GM12874 (cell line): ENCODE results near the gene NONO.

Experiments used
- CTCF ChIP-seq: IDR thresholded peaks from 2 replicates; pipeline ENCODE4 v1.5.1; 2011; ENCODE audit warnings: low read depth, mild to moderate bottlenecking, control low read depth, low read length, moderate library complexity; ENCODE audit not compliant: insufficient read depth

NONO gene

GRCh38 chrX:71283403-71284143 is at the start of gene NONO:
NONO (plus strand) TSS chrX:71283635; CDS start chrX:71290638, 7,003 bp downstream.
- no peak for TF ChIP-seq CTCF

- TF ChIP-seq CTCF: no peak
Measured at GRCh38 chrX:71235482-71235881, 48.0 kb upstream of the NONO start.

GRCh38 chrX:71236836-71237235 is 46.6 kb upstream of the NONO start:
- TF ChIP-seq CTCF: no peak

- TF ChIP-seq CTCF: no peak
Measured at GRCh38 chrX:71239781-71240180, 43.7 kb upstream of the NONO start.

- TF ChIP-seq CTCF: no peak
Measured at GRCh38 chrX:71241301-71241700, 42.1 kb upstream of the NONO start.

- no peak for TF ChIP-seq CTCF
Measured at GRCh38 chrX:71244359-71245128, 38.9 kb upstream of the NONO start.

GRCh38 chrX:71245159-71245558 is 38.3 kb upstream of the NONO start:
- TF ChIP-seq CTCF: no peak
